ENCODE measurements around the gene ADGRG1.

The ADGRG1 gene

GRCh38 chr16:57636184-57636583 is 7.8 kb downstream of the ADGRG1 start:
- DNase-seq, result no peak

DNA sequence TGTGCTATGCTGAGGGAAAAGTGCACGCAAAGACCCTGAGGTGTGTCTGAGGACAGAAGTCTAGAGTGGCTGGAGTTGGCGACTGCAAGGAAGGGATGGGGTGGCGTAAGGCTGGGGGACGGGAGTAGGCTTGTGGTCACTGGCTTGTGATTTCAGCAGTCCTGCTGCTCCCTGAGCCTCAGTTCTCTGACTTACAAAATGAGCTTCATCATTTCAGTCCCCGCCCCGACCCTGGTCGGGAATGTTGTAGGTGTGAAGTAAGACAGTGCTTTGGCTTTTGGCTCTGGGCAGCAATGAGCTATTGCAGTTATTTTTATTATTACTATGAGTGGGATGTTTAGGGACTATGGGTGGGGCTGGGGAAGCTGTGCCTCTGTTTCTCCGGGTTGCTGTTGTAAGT is 8.6 kb downstream of the ADGRG1 start:
- DNase-seq, result no peak

DNA sequence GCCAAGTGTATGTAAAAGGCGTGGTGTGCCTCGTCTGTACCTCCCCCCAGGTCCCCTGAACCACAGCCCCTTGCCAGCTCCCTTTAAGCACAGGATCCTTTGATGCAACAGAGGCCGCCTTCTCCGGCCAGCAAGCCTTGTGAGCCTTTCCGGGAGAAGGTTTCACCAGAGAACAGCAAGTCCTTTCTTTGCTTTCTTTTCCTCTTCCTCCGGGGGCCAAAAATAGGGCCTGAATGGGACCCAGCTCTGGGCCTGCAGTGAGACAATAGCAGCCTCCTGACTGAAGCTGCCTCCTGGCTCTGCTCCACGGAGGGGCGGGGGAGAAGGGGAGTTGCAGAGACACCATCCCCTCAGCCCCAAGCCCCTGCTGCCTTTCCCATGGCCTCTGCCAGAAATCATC is 9.0 kb downstream of the ADGRG1 start:
- no peak for DNase-seq

DNA sequence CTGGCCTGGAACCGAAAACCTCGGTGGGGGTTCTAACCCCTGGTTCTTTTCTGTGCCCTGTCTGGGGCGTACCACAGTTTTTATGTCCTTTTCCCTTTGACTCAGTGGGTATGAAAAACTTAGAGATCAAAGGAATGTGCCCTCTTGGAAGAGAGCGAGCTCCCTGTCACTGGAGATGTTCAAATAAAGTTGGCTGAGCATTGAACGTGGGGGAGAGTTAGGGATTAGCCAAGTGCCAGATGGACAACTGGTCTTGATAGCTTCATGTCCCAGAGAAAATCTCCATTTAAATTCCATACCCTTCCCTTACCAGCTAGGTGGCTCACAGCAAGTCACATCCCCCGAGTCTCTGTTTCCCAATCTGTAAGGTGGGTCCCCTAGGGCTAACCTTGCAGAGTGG is 9.5 kb downstream of the ADGRG1 start:
- DNase-seq, result no peak

DNA sequence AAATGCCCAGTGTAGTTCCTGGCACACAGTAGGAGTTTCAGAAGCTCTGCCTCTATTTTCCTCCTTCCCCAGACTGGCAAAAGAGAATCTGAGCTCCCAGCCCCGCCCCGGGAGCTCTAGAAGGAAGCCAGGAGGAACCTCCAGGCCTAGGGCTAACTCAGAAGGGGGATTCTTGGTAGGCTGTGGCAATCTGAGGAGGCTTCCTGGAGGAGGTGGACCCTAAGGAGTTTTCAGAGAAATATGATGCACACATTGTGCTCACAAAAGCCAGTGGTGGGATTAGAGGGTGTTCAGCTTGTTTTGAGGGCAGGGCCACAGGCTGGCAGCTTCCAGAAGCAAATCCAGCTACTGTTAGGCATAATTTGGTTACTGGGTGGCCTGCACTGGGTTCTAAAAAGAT is 10.0 kb downstream of the ADGRG1 start:
- no peak for DNase-seq

GRCh38 chr16:57639172-57639887 is 10.9 kb downstream of the ADGRG1 start:
- DNase-seq, result peak; percentile 49 to 94 (median 88)

DNA sequence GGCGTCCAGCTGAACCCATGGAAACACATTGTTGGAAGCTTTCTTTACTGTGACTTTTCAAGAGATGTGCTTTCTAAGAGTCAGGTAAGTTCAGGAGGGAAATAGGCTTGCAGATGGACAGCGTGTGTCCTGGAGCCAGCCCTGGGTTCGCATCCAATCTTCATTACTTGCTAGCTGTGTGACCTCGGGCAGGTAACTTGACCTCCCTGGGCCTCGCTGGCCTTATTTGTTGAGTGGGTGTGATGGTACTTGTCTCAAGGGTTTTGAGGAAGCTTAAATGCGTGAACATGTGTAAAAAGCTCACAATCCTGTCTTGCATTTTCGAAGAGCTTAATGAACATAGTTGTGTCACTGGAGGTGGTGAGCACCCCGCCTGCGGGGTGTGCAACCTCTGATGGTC is 11.8 kb downstream of the ADGRG1 start:
- no peak for DNase-seq

- no peak for DNase-seq
Measured at GRCh38 chr16:57640612-57641011, 12.2 kb downstream of the ADGRG1 start.

- DNase-seq, result no peak
Measured at GRCh38 chr16:57642160-57643135, 14.0 kb downstream of the ADGRG1 start.

GRCh38 chr16:57643147-57643874 is 14.9 kb downstream of the ADGRG1 start:
- DNase-seq, result no peak

- DNase-seq, result no peak
Measured at GRCh38 chr16:57643910-57644309, 15.5 kb downstream of the ADGRG1 start.

GRCh38 chr16:57644383-57645014 is 16.1 kb downstream of the ADGRG1 start:
- no peak for DNase-seq

DNA sequence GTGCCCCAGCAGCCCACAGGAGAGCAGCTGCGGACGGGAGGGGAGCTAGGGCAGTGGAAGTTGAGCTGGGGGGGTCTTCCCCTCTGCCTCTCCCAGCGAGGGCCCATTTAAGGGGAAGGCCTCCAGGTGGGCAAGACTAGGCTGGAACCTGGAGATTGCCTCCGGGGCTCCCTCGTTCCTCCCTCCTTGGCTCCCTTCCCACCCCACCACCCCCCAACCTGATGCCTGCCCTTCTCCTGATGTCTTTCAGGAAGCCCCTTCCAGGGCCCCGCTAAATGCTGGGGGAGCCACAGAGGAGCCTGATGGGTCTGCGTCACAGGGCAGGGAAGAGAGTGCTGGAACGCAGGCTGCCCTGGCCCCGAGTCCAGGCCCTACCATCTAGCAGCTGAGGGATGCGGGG is 16.7 kb downstream of the ADGRG1 start:
- DNase-seq, result no peak

- DNase-seq, result no peak
Measured at GRCh38 chr16:57645691-57646387, 17.4 kb downstream of the ADGRG1 start.

DNA sequence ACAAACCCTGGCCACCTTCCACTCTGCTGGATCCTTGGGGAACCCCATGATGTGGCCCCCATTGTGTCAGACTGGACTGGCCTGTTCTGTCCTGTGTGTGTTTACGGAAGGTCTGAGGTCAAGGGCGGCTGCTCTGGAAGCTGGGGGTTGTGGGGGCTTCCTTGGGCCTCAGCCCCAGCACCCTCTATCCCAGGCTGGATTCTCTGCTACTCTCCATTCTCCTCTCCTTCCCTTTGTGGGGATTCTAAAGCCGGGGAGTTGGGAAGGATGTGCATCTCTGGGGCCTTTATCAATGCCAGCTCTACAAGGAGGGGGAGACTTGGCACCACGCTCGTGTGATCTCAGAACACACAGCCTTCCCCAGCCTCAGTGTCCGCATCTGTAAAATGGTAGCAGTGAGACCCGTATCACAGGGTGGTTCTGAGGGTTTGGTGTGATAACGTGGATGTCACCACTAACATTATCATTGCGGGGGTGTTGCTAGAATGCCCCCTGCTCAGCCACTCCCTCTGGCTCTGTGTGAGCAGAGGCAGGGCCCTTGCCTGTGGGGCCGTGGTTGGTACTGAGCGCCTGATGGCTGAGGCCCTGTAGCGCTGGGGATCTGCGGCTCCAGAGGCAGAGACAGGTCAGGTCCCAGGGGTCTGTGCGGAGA is 18.1 kb downstream of the ADGRG1 start:
- DNase-seq, result no peak

DNA sequence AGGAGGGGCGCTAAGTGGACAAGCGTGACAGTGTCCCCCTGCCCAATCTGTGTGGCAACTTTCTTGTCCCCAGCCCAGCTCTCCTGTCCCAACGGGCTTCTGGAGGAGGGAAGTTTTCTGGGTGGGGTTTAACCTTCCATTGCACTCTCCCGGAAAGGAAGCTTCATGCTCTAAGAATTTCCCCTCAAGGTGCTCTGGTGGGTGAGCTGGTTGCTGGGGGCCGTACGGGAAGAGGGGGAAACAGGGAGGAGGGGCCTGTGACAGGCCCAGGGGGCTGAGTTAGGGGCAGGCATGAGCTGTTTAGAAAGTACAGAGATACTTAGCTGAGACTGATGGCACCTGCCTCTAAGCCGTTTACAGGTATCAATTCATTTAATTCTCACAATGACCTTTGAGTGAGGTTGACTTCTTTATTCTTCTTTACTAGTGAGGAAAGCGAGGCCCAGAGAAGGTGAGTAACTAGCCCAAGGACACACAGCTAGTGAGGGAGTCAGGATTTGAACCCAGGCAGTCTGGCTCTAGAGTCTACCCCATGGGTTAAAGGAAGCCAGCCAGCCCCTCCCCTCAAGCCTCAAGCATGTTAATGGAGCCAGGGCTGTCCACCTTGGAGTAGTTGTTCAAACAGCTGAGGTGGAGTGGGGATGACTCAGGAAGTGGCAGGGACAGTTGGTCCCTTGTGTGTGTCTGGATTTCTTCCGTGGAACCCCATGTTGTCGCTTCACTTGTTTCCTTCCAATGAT is 18.9 kb downstream of the ADGRG1 start:
- DNase-seq, result no peak

- DNase-seq, result no peak
Measured at GRCh38 chr16:57648125-57648524, 19.7 kb downstream of the ADGRG1 start.

DNA sequence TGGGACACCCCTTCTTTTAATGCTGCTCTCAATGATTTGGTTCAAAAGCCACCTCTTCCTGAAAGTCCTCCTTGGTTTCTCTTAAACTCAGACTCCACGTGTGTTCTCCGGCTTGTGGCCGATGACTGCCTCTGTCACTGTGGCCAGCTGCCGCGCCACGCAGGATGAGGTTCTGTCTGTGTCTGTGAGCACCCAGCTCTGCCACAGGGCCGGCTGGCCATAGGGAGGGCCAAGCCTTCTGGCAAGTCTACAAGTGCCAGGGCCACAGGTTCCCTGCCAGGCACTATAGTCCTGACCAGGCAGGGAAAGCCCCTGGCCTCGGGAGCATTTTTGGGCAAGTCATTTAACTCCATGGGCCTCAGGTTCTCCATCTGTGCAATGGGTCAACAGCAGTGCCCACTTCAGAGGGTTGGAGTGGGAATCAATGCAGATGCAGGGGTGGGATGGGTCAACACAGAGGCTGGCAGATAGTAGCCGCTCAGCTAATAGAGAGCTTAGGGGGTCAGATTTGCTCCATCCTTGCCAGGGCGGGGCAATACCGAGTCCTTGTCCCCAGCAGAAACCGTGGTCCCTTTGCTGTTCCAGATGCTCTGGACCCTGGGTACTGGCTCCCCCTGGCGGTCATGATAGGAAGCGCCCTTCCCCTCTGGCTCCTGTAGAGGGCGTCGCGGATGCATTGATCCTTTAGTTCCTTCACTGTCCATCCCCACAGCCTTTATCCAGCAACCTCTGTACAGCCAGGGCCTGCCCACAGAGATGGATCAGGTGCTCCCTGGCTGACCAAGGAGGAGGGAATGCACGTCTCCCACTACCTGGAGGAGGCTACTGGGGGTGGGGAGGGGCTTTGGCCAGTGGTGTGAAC is 20.4 kb downstream of the ADGRG1 start:
- DNase-seq, result peak; percentile 56 to 80 (median 60)

DNA sequence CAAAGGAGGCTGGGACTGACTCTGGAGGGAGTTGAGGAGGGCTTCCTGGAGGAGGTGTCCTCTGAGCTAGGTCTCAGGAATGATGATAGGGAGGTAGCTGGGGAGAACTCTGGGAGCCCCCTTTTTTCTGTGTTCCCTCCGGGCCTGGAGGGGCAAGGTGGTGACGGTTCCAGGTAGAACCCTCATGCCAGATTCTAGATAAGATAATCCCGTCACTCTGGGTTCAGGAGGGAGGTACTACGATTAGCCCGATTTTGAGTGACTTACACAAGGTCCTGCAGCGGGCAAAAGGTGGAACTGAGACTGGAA is 21.0 kb downstream of the ADGRG1 start:
- no peak for DNase-seq

- no peak for DNase-seq
Measured at GRCh38 chr16:57649846-57650245, 21.4 kb downstream of the ADGRG1 start.
